Brain microvascular endothelial cell (primary cell): ENCODE results near the gene EPB41L4B.

Source experiments
- DNase-seq: peaks from one replicate; pipeline ENCODE4 v3.0.0-alpha.2; 2020
- H3K27ac ChIP-seq: fragments of 250-450 bp; sonication (Bioruptor Pico); 2 replicates; pipeline ENCODE4 v1.5.1; 2020; ENCODE audit warnings: mild to moderate bottlenecking, moderate library complexity
- H3K27me3 ChIP-seq: fragments of 250-450 bp; sonication (Bioruptor Pico); replicated peaks from 2 replicates; pipeline ENCODE4 v1.5.1; 2020; ENCODE audit warnings: mild to moderate bottlenecking
- H3K36me3 ChIP-seq: fragments of 250-450 bp; sonication (Bioruptor Pico); replicated peaks from 2 replicates; pipeline ENCODE4 v1.5.1; 2020; ENCODE audit warnings: mild to moderate bottlenecking
- H3K4me3 ChIP-seq: 2 replicates; pipeline ENCODE4 v1.5.1; 2011; ENCODE audit warnings: low read depth, mild to moderate bottlenecking, control low read depth, low read length, moderate library complexity
- in situ Hi-C: cut with HindIII; loops from 2 replicates; pipeline ENCODE4 v1.10.0; 2017; ENCODE audit warnings: low sequenced_read_pairs, low pct_ligation_motif_present
- TF ChIP-seq, protein P1 (sequence below): IDR thresholded peaks from 2 replicates; pipeline ENCODE4 v1.5.1; 2011; ENCODE audit warnings: low read depth, mild to moderate bottlenecking, moderate library complexity, low read length, control low read depth, inconsistent platforms; ENCODE audit errors: missing control alignments

EPB41L4B gene

DNA sequence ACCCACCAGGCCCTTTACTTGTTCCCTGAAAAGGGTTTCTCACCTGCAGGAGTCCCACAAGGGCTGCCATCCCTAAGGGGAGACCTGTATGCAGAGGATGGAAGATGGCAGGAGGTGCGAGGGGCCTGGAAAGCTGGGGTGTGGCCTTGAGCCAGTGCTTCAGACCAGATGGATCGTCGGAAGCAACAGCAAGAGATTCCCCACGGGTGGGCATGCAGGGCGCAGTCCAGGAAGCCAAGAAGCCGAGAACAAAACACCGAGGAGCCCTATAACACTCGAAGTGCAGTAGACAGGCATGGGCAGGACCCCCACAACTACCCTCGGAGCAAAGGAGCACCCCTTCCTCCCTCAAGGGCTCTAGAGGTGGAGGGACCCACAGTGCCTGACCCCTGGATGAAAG is 129.1 kb downstream of the EPB41L4B start:
- H3K27ac ChIP-seq = no peak overlapping the region
- DNase-seq = no peak
- no peaks in the 10 kb centered on the region for H3K27me3 ChIP-seq
- no peaks in the 10 kb centered on the region for H3K36me3 ChIP-seq
- H3K4me3 ChIP-seq = no peak overlapping the region
- TF ChIP-seq, protein P1, sequence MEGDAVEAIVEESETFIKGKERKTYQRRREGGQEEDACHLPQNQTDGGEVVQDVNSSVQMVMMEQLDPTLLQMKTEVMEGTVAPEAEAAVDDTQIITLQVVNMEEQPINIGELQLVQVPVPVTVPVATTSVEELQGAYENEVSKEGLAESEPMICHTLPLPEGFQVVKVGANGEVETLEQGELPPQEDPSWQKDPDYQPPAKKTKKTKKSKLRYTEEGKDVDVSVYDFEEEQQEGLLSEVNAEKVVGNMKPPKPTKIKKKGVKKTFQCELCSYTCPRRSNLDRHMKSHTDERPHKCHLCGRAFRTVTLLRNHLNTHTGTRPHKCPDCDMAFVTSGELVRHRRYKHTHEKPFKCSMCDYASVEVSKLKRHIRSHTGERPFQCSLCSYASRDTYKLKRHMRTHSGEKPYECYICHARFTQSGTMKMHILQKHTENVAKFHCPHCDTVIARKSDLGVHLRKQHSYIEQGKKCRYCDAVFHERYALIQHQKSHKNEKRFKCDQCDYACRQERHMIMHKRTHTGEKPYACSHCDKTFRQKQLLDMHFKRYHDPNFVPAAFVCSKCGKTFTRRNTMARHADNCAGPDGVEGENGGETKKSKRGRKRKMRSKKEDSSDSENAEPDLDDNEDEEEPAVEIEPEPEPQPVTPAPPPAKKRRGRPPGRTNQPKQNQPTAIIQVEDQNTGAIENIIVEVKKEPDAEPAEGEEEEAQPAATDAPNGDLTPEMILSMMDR = no peak
- in situ Hi-C loops = no loop called here

DNA sequence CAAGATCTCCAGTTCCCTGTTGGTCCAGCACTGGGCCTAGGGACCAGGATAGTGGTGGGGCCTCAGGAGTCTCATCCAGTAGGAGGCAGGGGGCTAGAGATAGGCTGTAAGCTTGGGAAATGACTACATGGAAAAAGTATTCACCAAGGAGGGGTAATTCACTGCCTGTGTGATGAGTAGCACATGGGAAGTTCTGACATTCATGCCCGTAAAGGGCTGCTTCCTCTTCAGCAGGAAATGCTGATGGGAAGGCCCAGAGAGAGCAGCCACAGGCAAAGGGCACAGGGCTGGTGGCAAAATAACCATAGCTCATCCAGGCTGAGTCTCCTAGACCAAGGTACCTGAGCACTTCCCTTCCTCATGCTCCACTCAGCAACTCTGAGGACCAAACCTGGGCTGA is 130.7 kb downstream of the EPB41L4B start:
- in situ Hi-C loops = no loop called here
- H3K27me3 ChIP-seq = no peaks in the 10 kb centered on the region
- no peak overlapping the region for H3K4me3 ChIP-seq
- no peak overlapping the region for H3K27ac ChIP-seq
- H3K36me3 ChIP-seq = no peaks in the 10 kb centered on the region
- DNase-seq = peak; percentile 10
- TF ChIP-seq, protein P1 = no peak

DNA sequence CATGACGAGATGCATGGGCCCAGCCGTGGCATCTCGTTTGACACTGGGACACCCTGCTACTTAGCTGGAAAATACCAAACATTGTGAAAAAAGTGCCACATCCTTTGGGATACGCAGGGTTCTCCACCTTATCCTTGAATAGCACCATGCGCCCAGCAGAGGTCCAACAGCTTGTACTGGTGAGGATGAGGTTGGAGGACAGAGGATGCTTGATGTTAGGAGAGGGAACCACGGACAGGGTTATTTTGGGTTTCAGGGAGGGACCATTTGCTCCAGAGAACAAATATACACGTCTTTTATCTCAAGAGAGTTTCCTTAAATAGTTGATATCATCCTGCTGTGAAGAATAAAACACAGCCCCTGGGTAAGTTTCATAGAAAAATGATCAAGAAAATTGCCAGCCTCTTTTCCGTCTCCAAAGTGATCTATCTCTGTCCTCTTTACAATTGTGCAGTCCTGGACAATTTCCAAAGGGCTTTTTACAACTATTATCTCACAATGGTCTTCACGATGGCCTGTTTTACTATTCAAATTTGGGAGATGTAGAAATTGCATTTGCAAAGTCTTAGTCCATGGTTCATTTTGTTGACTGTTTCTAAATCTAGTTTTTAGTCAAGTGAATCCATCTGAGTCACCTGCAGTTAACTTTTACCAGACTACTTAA is 133.9 kb downstream of the EPB41L4B start:
- Histone ChIP-seq H3K27me3 (no peaks in the 10 kb centered on the region), H3K4me3 (no peak overlapping the region), H3K36me3 (no peaks in the 10 kb centered on the region), H3K27ac (no peak overlapping the region)
- no peak for DNase-seq
- in situ Hi-C loops = no loop called here
- TF ChIP-seq, protein P1 = no peak

DNA sequence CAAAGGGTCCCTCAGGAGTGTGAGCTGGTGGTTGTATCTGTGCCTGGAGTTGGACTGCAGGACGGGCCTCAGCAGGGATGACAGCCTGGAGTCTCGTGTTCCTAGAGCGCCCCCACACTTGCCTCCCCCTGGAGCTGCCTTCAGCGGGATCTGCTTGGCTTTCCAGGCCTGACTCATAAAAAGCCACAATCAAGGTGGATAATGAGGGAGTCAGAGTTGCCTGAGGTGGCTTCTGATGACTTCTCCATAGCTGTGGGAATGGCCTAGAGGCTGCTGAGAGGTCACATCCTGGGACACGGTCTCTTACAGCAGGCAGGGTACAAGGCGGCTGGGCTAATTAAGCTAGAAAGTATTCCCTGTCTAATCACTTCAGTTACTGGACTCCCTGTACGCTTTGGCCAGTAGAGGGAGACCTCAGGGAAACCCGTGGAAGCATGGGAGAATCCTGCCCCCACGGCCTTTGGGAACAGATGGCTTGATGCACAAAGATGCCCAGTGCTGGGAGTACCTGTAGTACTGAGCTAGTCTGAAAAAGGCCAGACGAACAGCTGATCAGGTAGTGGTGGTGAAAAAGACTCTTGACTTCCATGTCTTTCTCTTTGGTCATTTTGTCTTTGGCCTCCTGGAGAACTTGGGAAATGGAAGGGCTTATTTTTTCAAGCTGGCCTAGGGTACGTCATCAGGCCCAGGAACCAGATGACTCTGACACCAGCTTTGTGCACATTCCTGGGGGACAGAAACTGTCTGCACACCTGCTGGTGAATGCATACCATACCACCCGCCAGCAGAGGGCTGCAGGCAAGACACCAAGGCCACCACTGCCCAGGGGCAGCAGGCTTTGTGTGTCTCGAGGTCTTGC is 137.7 kb downstream of the EPB41L4B start:
- DNase-seq = peak; percentile 15
- no peaks in the 10 kb centered on the region for H3K27me3 ChIP-seq
- H3K36me3 ChIP-seq = no peaks in the 10 kb centered on the region
- H3K4me3 ChIP-seq = no peak overlapping the region
- H3K27ac ChIP-seq = no peak overlapping the region
- TF ChIP-seq, protein P1 = peak; percentile 79
- in situ Hi-C loops = no loop called here

DNA sequence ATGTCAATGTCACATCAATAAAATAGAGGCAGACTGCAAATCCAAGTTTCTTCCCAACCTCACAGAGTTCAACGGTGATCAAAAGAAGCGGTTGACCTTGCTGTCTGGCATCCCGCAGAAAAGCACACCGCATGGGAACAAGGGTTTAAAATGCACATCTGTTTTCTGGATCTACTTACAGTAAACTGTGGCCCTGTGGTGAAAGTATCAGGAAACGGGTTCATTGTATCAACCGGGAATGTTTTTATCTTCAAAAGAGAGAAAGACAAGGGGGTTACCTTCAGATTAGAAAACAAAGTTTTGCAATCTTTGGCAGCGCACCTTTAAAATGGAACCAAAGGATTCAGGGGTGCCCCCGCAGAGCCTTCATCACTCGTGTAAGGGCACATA is 138.3 kb downstream of the EPB41L4B start:
- Histone ChIP-seq H3K36me3 (no peaks in the 10 kb centered on the region), H3K27me3 (no peaks in the 10 kb centered on the region), H3K27ac (no peak overlapping the region), H3K4me3 (no peak overlapping the region)
- DNase-seq = no peak
- TF ChIP-seq, protein P1 = no peak
- in situ Hi-C loops = no loop called here
